ENCODE results near the gene ELAVL2. TPM values are rescaled to one million over a fixed set of nuclear protein-coding genes. Genes with fewer than 3 reads are reported as not detected.

The ELAVL2 gene
- total and polyA plus RNA-seq, 9 of the 15 experiments (the other 6 are each of a cell fraction or from before 2014, with no cell fraction given) = not detected

DNA sequence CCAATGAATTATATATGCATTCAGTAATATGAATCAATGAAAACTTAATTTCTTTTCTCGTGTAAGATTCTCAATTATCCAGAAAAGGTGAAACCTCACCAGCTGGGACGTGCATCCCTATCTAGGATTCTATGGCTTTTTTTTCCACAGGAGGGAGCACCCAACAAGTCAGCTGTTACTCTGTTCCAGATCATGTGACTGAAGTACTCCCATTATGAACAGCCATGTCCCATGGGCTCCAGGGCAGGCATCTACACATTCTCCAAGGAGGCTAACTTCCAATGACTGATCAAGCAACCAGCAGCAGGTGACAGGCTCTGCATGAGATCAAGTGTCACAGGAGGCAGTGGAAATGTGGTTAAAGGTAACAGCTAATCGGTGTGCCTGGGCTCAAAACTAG lies 118.8 kb downstream of the ELAVL2 start:
- Histone ChIP-seq H3K79me2 (ENCODE audit: control insufficient read depth, insufficient read depth, low read length) (no peaks in the 10 kb centered on the region), H4K20me1 (replicated peaks; ENCODE audit: control insufficient read depth, insufficient read depth, low read length) (no peaks in the 10 kb centered on the region), H3K4me1 (replicated peaks in 1 of 2; ENCODE audit: control insufficient read depth in 2 of 2, insufficient read depth in 2 of 2, low read length in 2 of 2) (no peaks in the 10 kb centered on the region), H3K4me3 (no peak overlapping the region), H3K36me3 (ENCODE audit: control insufficient read depth, insufficient read depth, low read length) (no peaks in the 10 kb centered on the region), H3K9ac (ENCODE audit: insufficient read depth in 1 of 2, low read depth in 2 of 2, low read length in 2 of 2) (no peak overlapping the region), H3K27ac (ENCODE audit: extremely low read depth, low read depth, low read length) (no peak overlapping the region), H3K9me1 (ENCODE audit: control insufficient read depth, insufficient read depth, low read length) (no peaks in the 10 kb centered on the region), H3K9me3 (replicated peaks; ENCODE audit: control insufficient read depth, insufficient read depth, low read depth, low read length) (no peaks in the 10 kb centered on the region), H2AFZ (ENCODE audit: low read depth, low read length) (no peak overlapping the region), H3K4me2 (ENCODE audit: insufficient read depth, low read length) (no peak overlapping the region), H3K27me3 (ENCODE audit: control insufficient read depth in 2 of 2, insufficient read depth in 2 of 2, low read length in 2 of 2) (no peaks in the 10 kb centered on the region)
- FAIRE-seq (no peak), ATAC-seq (no peak), DNase-seq (ENCODE audit: extremely low read depth in 1 of 4, low spot score in 3 of 4) (no peak)
- ChIA-PET CTCF (ENCODE audit: low intra/inter-chr PET ratio) (no interaction called here), POLR2A (no interaction called here)
- TF ChIP-seq ZEB2 (IDR thresholded peaks at IDR 0.05) = no peak
- TF ChIP-seq, protein P1, sequence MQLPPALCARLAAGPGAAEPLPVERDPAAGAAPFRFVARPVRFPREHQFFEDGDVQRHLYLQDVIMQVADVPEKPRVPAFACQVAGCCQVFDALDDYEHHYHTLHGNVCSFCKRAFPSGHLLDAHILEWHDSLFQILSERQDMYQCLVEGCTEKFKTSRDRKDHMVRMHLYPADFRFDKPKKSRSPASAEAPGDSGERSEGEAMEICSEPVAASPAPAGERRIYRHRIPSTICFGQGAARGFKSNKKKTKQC (CRISPR knock-in tag; IDR thresholded peaks at IDR 0.05) = no peak
- intact Hi-C loops (cut with micrococcal nuclease) (no loop called here), in situ Hi-C loops (cut with MboI) (no loop called here)
- WGBS (ENCODE audit: insufficient coverage, low coverage, missing lambda C conversion rate) = no CpG with 5 or more reads among the region's 3 CpGs
- BruUV-seq (replicated peaks) = no TSS peak

DNA sequence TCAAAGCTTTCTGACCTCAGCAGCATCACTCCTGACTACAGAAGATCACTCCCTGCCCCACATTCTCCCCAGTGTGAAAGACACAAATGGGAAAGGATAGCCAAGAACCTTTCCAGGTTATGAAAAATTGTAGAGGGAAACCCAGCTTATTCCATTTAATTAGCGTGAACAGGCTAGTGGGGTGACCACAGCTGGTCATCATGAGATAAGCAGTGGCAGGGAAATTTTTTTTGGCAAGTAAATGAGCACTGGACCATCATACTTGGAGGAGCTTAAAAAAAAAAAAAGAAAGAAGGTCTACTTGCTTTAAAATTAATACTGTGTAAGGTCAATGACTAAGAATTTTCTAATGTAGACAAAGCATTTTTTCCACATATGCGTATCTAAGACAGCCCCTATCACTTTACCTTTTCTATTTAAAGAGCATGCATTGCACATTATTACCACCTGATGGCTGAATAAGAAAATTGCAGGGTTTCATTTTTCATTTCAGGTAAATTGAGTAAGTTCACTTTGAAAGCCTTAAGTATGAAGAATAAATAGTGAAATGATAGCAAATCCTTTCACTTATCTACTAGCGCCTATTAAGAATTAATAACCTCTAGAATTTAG lies 123.6 kb downstream of the ELAVL2 start:
- in situ Hi-C loops (cut with MboI) = no loop called here
- ChIA-PET CTCF (ENCODE audit: low intra/inter-chr PET ratio) (no interaction called here), POLR2A (no interaction called here)
- DNase-seq (ENCODE audit: extremely low read depth in 1 of 4, low spot score in 3 of 4) (no peak), ATAC-seq (no peak), FAIRE-seq (no peak)
- H3K4me2 ChIP-seq (ENCODE audit: insufficient read depth, low read length) = no peak overlapping the region
- no peaks in the 10 kb centered on the region for H3K9me3 ChIP-seq (replicated peaks; ENCODE audit: control insufficient read depth, insufficient read depth, low read depth, low read length)
- intact Hi-C loops (cut with micrococcal nuclease) = no loop called here
- no peaks in the 10 kb centered on the region for H3K9me1 ChIP-seq (ENCODE audit: control insufficient read depth, insufficient read depth, low read length)
- no peaks in the 10 kb centered on the region for H3K4me1 ChIP-seq (replicated peaks in 1 of 2; ENCODE audit: control insufficient read depth in 2 of 2, insufficient read depth in 2 of 2, low read length in 2 of 2)
- no CpG with 5 or more reads among the region's 3 CpGs for WGBS (ENCODE audit: insufficient coverage, low coverage, missing lambda C conversion rate)
- BruUV-seq (replicated peaks) = no TSS peak
- no peaks in the 10 kb centered on the region for H4K20me1 ChIP-seq (replicated peaks; ENCODE audit: control insufficient read depth, insufficient read depth, low read length)
- no peak overlapping the region for H3K4me3 ChIP-seq
- H2AFZ ChIP-seq (ENCODE audit: low read depth, low read length) = no peak overlapping the region
- H3K27me3 ChIP-seq (ENCODE audit: control insufficient read depth in 2 of 2, insufficient read depth in 2 of 2, low read length in 2 of 2) = no peaks in the 10 kb centered on the region
- H3K9ac ChIP-seq (ENCODE audit: insufficient read depth in 1 of 2, low read depth in 2 of 2, low read length in 2 of 2) = no peak overlapping the region
- H3K79me2 ChIP-seq (ENCODE audit: control insufficient read depth, insufficient read depth, low read length) = no peaks in the 10 kb centered on the region
- H3K36me3 ChIP-seq (ENCODE audit: control insufficient read depth, insufficient read depth, low read length) = no peaks in the 10 kb centered on the region
- H3K27ac ChIP-seq (ENCODE audit: extremely low read depth, low read depth, low read length) = no peak overlapping the region
- TF ChIP-seq, protein P2, sequence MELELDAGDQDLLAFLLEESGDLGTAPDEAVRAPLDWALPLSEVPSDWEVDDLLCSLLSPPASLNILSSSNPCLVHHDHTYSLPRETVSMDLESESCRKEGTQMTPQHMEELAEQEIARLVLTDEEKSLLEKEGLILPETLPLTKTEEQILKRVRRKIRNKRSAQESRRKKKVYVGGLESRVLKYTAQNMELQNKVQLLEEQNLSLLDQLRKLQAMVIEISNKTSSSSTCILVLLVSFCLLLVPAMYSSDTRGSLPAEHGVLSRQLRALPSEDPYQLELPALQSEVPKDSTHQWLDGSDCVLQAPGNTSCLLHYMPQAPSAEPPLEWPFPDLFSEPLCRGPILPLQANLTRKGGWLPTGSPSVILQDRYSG (tag; conservative IDR thresholded peaks at IDR 0.05; ENCODE audit: low read depth) = no peak
- TF ChIP-seq, protein P3, sequence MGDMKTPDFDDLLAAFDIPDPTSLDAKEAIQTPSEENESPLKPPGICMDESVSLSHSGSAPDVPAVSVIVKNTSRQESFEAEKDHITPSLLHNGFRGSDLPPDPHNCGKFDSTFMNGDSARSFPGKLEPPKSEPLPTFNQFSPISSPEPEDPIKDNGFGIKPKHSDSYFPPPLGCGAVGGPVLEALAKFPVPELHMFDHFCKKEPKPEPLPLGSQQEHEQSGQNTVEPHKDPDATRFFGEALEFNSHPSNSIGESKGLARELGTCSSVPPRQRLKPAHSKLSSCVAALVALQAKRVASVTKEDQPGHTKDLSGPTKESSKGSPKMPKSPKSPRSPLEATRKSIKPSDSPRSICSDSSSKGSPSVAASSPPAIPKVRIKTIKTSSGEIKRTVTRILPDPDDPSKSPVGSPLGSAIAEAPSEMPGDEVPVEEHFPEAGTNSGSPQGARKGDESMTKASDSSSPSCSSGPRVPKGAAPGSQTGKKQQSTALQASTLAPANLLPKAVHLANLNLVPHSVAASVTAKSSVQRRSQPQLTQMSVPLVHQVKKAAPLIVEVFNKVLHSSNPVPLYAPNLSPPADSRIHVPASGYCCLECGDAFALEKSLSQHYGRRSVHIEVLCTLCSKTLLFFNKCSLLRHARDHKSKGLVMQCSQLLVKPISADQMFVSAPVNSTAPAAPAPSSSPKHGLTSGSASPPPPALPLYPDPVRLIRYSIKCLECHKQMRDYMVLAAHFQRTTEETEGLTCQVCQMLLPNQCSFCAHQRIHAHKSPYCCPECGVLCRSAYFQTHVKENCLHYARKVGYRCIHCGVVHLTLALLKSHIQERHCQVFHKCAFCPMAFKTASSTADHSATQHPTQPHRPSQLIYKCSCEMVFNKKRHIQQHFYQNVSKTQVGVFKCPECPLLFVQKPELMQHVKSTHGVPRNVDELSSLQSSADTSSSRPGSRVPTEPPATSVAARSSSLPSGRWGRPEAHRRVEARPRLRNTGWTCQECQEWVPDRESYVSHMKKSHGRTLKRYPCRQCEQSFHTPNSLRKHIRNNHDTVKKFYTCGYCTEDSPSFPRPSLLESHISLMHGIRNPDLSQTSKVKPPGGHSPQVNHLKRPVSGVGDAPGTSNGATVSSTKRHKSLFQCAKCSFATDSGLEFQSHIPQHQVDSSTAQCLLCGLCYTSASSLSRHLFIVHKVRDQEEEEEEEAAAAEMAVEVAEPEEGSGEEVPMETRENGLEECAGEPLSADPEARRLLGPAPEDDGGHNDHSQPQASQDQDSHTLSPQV (IDR thresholded peaks at IDR 0.05) = no peak
- TF ChIP-seq, protein P4, sequence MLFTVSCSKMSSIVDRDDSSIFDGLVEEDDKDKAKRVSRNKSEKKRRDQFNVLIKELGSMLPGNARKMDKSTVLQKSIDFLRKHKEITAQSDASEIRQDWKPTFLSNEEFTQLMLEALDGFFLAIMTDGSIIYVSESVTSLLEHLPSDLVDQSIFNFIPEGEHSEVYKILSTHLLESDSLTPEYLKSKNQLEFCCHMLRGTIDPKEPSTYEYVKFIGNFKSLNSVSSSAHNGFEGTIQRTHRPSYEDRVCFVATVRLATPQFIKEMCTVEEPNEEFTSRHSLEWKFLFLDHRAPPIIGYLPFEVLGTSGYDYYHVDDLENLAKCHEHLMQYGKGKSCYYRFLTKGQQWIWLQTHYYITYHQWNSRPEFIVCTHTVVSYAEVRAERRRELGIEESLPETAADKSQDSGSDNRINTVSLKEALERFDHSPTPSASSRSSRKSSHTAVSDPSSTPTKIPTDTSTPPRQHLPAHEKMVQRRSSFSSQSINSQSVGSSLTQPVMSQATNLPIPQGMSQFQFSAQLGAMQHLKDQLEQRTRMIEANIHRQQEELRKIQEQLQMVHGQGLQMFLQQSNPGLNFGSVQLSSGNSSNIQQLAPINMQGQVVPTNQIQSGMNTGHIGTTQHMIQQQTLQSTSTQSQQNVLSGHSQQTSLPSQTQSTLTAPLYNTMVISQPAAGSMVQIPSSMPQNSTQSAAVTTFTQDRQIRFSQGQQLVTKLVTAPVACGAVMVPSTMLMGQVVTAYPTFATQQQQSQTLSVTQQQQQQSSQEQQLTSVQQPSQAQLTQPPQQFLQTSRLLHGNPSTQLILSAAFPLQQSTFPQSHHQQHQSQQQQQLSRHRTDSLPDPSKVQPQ (CRISPR knock-in tag; IDR thresholded peaks at IDR 0.05; ENCODE audit: borderline replicate concordance) = no peak
- no peak for TF ChIP-seq FOXA1 (IDR thresholded peaks at IDR 0.05; ENCODE audit: borderline replicate concordance)
- TF ChIP-seq ZNF384 (IDR thresholded peaks at IDR 0.05; ENCODE audit: low read depth, low read length) = no peak
